Measurements from ENCODE around the gene CEP43.
A peak's percentile ranks its signal among the peaks of the same experiment; 100 is the strongest.
"Not testable (repeated sequence)": the region's sequence is repeated elsewhere in the genome, so short reads cannot be mapped to it uniquely, and the experiment has no call there.

The CEP43 gene

GRCh38 chr6:166999145-166999883, at the start of gene CEP43:
CEP43 (plus strand) TSS chr6:166999397; CDS start chr6:166999413, 16 bp downstream.
- peak; percentile 64 for DNase-seq

GRCh38 chr6:166949528-166950442, 49.4 kb upstream of the CEP43 start:
- no peak for DNase-seq

GRCh38 chr6:166950443-166950821, 48.8 kb upstream of the CEP43 start:
- DNase-seq: no peak

- DNase-seq: not testable (repeated sequence)
These were observed 48.1 kb upstream of the CEP43 start for GRCh38 chr6:166950892-166951669.

- no peak for DNase-seq
These were observed 47.5 kb upstream of the CEP43 start for GRCh38 chr6:166951670-166952060.

GRCh38 chr6:166952121-166952520, 47.1 kb upstream of the CEP43 start:
- no peak for DNase-seq

GRCh38 chr6:166952567-166953486, 46.4 kb upstream of the CEP43 start:
- DNase-seq: no peak

- DNase-seq: no peak
These were observed 45.0 kb upstream of the CEP43 start for GRCh38 chr6:166954118-166954713.

GRCh38 chr6:166955121-166955864, 43.9 kb upstream of the CEP43 start:
- no peak for DNase-seq

GRCh38 chr6:166955865-166956443, 43.2 kb upstream of the CEP43 start:
- DNase-seq: no peak

GRCh38 chr6:166956444-166957086, 42.6 kb upstream of the CEP43 start, which contains the start of gene RNASET2:
RNASET2 (minus strand) TSS chr6:166956550; CDS start chr6:166956182, 368 bp downstream.
- no peak for DNase-seq

- no peak for DNase-seq
These were observed 42.0 kb upstream of the CEP43 start for GRCh38 chr6:166957087-166957804.

- no peak for DNase-seq
These were observed 41.5 kb upstream of the CEP43 start for GRCh38 chr6:166957805-166958076.

GRCh38 chr6:166958926-166959861, 40.0 kb upstream of the CEP43 start:
- no peak for DNase-seq

GRCh38 chr6:166959911-166960608, 39.1 kb upstream of the CEP43 start:
- DNase-seq: no peak

GRCh38 chr6:166960609-166960978, 38.6 kb upstream of the CEP43 start:
- no peak for DNase-seq

- DNase-seq: no peak
These were observed 32.9 kb upstream of the CEP43 start for GRCh38 chr6:166966268-166966667.
